HG03558 (cell line): Measurements from ENCODE around the gene HHAT.

ENCODE experiments used
- ATAC-seq: cut with Tn5 transposase; IDR thresholded peaks from one replicate; pipeline ENCODE4 v1.9.1; 2021; ENCODE audit warnings: moderate number of reproducible peaks; ENCODE audit not compliant: unreplicated experiment; ENCODE audit errors: extremely low read depth

The HHAT gene

DNA sequence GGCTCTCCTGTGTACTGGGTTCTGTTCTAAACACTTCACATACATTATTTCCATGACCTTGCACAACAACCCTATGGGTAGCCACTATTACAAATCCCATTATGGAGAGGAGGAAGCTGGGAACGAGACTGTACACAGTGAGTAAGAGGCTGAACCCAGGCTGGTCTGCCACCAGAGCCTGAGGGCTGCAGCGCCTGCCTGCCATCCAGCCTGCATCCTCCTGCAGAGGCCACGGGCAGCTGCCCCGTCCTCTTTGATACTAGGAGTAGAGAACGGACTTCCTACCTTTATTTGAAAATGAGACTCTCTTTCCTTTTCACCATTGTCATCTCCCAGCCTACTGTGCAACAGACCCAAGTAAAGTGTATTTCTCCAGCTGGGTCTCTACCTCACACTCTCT is 370.0 kb downstream of the HHAT start:
- no peak for ATAC-seq

DNA sequence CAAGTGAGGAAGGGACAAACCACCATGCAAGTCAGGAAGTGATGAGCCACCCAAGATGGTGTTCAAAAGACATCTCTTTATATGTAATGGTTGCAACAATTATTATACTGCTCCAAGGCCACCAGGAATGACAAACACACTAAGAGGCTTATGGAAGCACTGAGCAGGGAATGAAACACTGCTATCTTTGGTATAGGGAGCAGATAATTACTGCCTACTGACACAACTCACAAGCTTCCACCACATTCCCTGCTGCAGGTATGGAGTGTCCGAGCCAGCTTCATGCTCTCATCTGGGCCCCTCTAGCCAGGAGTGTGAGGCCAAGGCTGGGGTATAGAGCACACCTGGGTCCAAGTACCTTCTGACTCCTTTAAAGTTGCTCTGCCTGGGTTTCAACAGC is 371.4 kb downstream of the HHAT start:
- ATAC-seq: no peak

DNA sequence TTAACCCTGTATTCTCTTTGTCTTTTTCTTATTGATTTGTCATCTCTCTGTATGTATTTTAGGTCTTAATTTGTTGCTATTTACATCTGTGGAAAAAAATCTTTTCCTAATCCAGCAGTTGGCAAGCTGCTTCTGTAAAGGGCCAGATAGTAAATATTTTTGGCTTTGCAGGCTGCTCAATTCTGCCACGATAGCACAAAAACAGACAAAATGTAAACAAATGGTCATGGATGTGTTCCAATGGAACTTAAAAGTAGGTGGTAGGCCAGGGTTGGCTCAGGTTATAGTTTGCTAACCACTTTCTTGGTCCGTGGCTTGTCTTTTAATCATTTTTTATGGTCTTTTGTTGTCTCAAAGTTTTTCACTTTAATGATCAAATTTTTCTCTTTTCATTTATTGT is 371.8 kb downstream of the HHAT start:
- no peak for ATAC-seq

- no peak for ATAC-seq
Measured at GRCh38 chr1:210702506-210702905, 373.8 kb downstream of the HHAT start.

- no peak for ATAC-seq
Measured at GRCh38 chr1:210703593-210703992, 374.9 kb downstream of the HHAT start.

DNA sequence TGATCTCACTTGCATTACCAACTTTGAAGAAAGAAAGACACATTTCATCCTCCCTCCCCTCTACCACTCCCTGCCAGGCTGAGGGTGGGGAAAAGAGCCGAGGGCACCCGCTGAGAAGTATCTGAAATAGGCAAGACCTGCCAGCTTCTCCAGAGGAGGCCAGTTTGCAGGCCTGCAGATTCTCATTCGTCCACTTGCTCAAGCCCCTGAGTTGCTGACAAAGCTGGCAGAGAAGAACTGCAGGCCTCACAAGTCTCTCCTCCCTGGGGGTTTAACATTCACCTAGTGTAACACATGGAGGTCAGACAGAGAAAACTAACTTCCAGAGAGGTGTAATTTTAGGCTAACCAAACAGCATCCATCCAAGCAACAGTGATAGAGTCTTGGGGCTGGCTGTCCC is 376.4 kb downstream of the HHAT start:
- no peak for ATAC-seq

DNA sequence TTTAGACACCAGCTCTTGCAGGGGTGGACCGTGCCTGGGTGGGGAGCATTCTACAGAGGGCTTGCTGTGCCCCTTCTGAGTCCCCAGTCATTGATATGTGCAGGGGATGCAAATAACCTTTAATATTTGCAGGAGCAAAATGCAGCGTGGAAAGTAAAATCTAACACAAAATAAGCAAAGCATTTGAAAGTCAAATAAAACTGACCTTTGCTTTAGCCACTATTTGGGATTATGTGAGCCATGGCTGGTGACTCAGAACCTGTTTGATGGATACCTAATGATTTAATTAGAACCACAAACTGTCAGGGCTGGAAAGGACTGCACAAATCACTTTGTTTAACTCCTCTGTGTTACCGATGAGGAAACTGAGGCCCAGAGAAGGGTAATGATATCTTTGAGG is 377.5 kb downstream of the HHAT start:
- ATAC-seq: no peak

- no peak for ATAC-seq
Measured at GRCh38 chr1:210707300-210708240, 378.9 kb downstream of the HHAT start.

DNA sequence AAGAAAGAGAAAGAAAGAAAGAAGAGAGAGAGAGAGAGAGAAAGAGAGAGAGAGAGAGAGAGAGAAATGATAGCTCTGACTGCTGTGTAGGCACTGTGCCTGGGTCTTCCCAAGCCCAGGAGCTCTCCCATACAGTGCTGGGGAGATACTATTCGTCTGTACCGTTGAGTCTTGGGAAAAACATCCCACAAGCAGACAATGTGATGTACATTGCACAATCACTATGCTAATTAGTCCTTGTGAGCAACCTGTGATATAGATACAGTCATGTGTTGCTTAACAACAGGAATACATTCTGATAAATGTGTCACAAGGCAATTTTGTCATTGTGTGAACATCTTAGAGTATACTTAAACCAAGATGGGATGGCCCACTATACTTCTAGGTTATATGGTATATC is 381.0 kb downstream of the HHAT start:
- ATAC-seq: no peak

GRCh38 chr1:210711825-210712612 is 383.3 kb downstream of the HHAT start:
- ATAC-seq: no peak

- no peak for ATAC-seq
Measured at GRCh38 chr1:210715072-210715471, 386.4 kb downstream of the HHAT start.

GRCh38 chr1:210722410-210723081 is 393.8 kb downstream of the HHAT start:
- no peak for ATAC-seq

GRCh38 chr1:210723646-210724045 is 394.9 kb downstream of the HHAT start:
- ATAC-seq: no peak

- ATAC-seq: no peak
Measured at GRCh38 chr1:210724768-210725167, 396.1 kb downstream of the HHAT start.
